G401 (cell line): ENCODE measurements around the gene UBL4A. TPM values are rescaled to one million over a fixed set of nuclear protein-coding genes. Genes with fewer than 3 reads are reported as not detected.

ENCODE experiments used
- DNase-seq: peaks from one replicate; pipeline ENCODE4 v3.0.0-alpha.2; 2015; ENCODE audit warnings: low spot score
- in situ Hi-C: cut with HindIII; loops from 2 replicates; pipeline ENCODE4 v1.10.0; 2016; ENCODE audit warnings: low sequenced_read_pairs, mixed read lengths
- total RNA-seq: library from RNA; depleted of rRNA; stranded (reverse); fragments of >200 nt; shearing (Covaris generic); gene quantifications from 2 replicates; pipeline ENCODE4 v1.2.3, GENCODE V29; 2014; rRNA removed

The UBL4A gene
- total RNA-seq, 1 experiment from 2014 or later = 58.1 TPM

- no peak for DNase-seq
- in situ Hi-C loops = no loop called here
Observed at GRCh38 chrX:154444755-154445246, 41.6 kb downstream of the UBL4A start.

GRCh38 chrX:154443992-154444754, 42.2 kb downstream of the UBL4A start, which contains the start of gene FAM50A:
TSS of gene FAM50A (plus strand) at chrX:154444141. CDS start at chrX:154444236, 95 bp downstream.
- in situ Hi-C loops = no loop called here

GRCh38 chrX:154443479-154443910, 42.9 kb downstream of the UBL4A start:
- DNase-seq = no peak
- in situ Hi-C loops = no loop called here

More at GRCh38 chrX:154443992-154444754, 42.2 kb downstream of the UBL4A start, which contains the start of gene FAM50A:
- DNase-seq = peak; percentile 65

- in situ Hi-C loops = no loop called here
- no peak for DNase-seq
Observed at GRCh38 chrX:154441984-154442707, 44.3 kb downstream of the UBL4A start.

GRCh38 chrX:154441564-154441963, 44.9 kb downstream of the UBL4A start:
- DNase-seq = no peak
- in situ Hi-C loops = no loop called here

- in situ Hi-C loops = no loop called here
- DNase-seq = no peak
Observed at GRCh38 chrX:154440623-154441357, 45.6 kb downstream of the UBL4A start.

- no peak for DNase-seq
- in situ Hi-C loops = no loop called here
Observed at GRCh38 chrX:154439841-154440240, 46.6 kb downstream of the UBL4A start.

- in situ Hi-C loops = no loop called here
- DNase-seq = no peak
Observed at GRCh38 chrX:154437971-154438893, 48.2 kb downstream of the UBL4A start.

- DNase-seq = no peak
- in situ Hi-C loops = no loop called here
Observed at GRCh38 chrX:154436983-154437752, 49.2 kb downstream of the UBL4A start, which contains the start of gene GDI1. TSS of gene GDI1 (plus strand) at chrX:154437154. CDS start at chrX:154437255, 101 bp downstream.

GRCh38 chrX:154436374-154436982, 49.9 kb downstream of the UBL4A start:
- DNase-seq = no peak
- in situ Hi-C loops = no loop called here

- DNase-seq = no peak
- in situ Hi-C loops = no loop called here
Observed at GRCh38 chrX:154435171-154435733, 51.2 kb downstream of the UBL4A start.

- no peak for DNase-seq
- in situ Hi-C loops = no loop called here
Observed at GRCh38 chrX:154434394-154435168, 51.8 kb downstream of the UBL4A start.

Other genes with a start within 250 kb of the UBL4A start
- not detected in 2 replicates for gene OPN1MW3, start 229.0 kb downstream of the UBL4A start, total RNA-seq
- not detected in 2 replicates for gene TEX28, start 191.5 kb downstream of the UBL4A start, total RNA-seq
- not detected in 2 replicates for gene TKTL1, start 190.8 kb downstream of the UBL4A start, total RNA-seq
- gene FLNA, start 112.0 kb downstream of the UBL4A start, total RNA-seq = 811 and 832 TPM in 2 replicates
- 49.8 and 72.5 TPM in 2 replicates for gene EMD, start 107.3 kb downstream of the UBL4A start, total RNA-seq
- 2,883 and 3,419 TPM in 2 replicates for gene RPL10, start 88.2 kb downstream of the UBL4A start, total RNA-seq
- gene DNASE1L1, start 77.4 kb downstream of the UBL4A start, total RNA-seq = 20.5 and 41.3 TPM in 2 replicates
- 16.9 and 39.4 TPM in 2 replicates for gene TAFAZZIN, start 75.1 kb downstream of the UBL4A start, total RNA-seq
- gene ATP6AP1, start 57.9 kb downstream of the UBL4A start, total RNA-seq = 48.9 and 60.6 TPM in 2 replicates
- 51.4 and 57.6 TPM in 2 replicates for gene GDI1, start 49.5 kb downstream of the UBL4A start, total RNA-seq
- gene FAM50A, start 42.5 kb downstream of the UBL4A start, total RNA-seq = 56.1 and 63.4 TPM in 2 replicates
- gene PLXNA3, start 28.3 kb downstream of the UBL4A start, total RNA-seq = 3.6 and 6.0 TPM in 2 replicates
- 72.0 and 79.9 TPM in 2 replicates for gene LAGE3, start 7.3 kb downstream of the UBL4A start, total RNA-seq
- gene SLC10A3, start 4.0 kb upstream of the UBL4A start, total RNA-seq = 12.6 and 24.0 TPM in 2 replicates
- gene FAM3A, start 29.6 kb upstream of the UBL4A start, total RNA-seq = 47.5 and 47.8 TPM in 2 replicates
- 32.0 and 32.9 TPM in 2 replicates for gene G6PD, start 60.2 kb upstream of the UBL4A start, total RNA-seq
- gene IKBKG, start 61.0 kb upstream of the UBL4A start, total RNA-seq = 12.0 and 13.2 TPM in 2 replicates
- gene CTAG1A, start 98.5 kb upstream of the UBL4A start, total RNA-seq = not detected in 2 replicates
- not detected in 2 replicates for gene CTAG1B, start 132.7 kb upstream of the UBL4A start, total RNA-seq
- gene CTAG2, start 167.0 kb upstream of the UBL4A start, total RNA-seq = not detected in 2 replicates